ENCODE data around the gene RGS5. TPM values are rescaled to one million over a fixed set of nuclear protein-coding genes. Genes with fewer than 3 reads are reported as not detected.

The RGS5 gene
- total RNA-seq, 6 experiments from 2014 or later, result 3.2 to 7.8 (median 4.6) TPM

- no peak for TF ChIP-seq CTCF (IDR thresholded peaks at IDR 0.05)
- Mint-ChIP-seq H3K27ac (no peak overlapping the region), H3K27me3 (ENCODE audit: insufficient read depth) (no peaks in the 10 kb centered on the region; the same call in 1 of the 2 replicates), H3K36me3 (ENCODE audit: low read depth) (no peaks in the 10 kb centered on the region), H3K4me3 (no peak overlapping the region), H3K9me3 (no peaks in the 10 kb centered on the region), H3K4me1 (ENCODE audit: low read depth) (peaks cover 13% of the 10 kb centered on the region)
- DNase-seq, result no peak
Measured at GRCh38 chr1:163195728-163196448, 6.8 kb downstream of the RGS5 start.

- Mint-ChIP-seq H3K4me1 (ENCODE audit: low read depth) (peaks cover 7% of the 10 kb centered on the region), H3K36me3 (ENCODE audit: low read depth) (no peaks in the 10 kb centered on the region), H3K9me3 (no peaks in the 10 kb centered on the region), H3K27ac (no peak overlapping the region), H3K4me3 (no peak overlapping the region), H3K27me3 (ENCODE audit: insufficient read depth) (no peaks in the 10 kb centered on the region; the same call in none of the 2 replicates)
- no peak for TF ChIP-seq CTCF (IDR thresholded peaks at IDR 0.05)
- DNase-seq, result no peak
Measured at GRCh38 chr1:163191301-163191700, 11.4 kb downstream of the RGS5 start.

GRCh38 chr1:163188947-163189346, 13.8 kb downstream of the RGS5 start:
- no peaks in the 10 kb centered on the region; the same call in 1 of the 2 replicates for H3K36me3 Mint-ChIP-seq (ENCODE audit: low read depth)
- H3K27ac Mint-ChIP-seq, result no peak overlapping the region
- TF ChIP-seq CTCF (IDR thresholded peaks at IDR 0.05), result no peak
- no peak overlapping the region for H3K4me3 Mint-ChIP-seq
- H3K9me3 Mint-ChIP-seq, result no peaks in the 10 kb centered on the region
- peaks cover 2% of the 10 kb centered on the region; the same call in 1 of the 2 replicates for H3K4me1 Mint-ChIP-seq (ENCODE audit: low read depth)
- no peak for DNase-seq
- peaks cover 2% of the 10 kb centered on the region for H3K27me3 Mint-ChIP-seq (ENCODE audit: insufficient read depth)

GRCh38 chr1:163187849-163188248, 14.9 kb downstream of the RGS5 start:
- no peak overlapping the region for H3K27ac Mint-ChIP-seq
- no peaks in the 10 kb centered on the region; the same call in 1 of the 2 replicates for H3K36me3 Mint-ChIP-seq (ENCODE audit: low read depth)
- no peak for TF ChIP-seq CTCF (IDR thresholded peaks at IDR 0.05)

GRCh38 chr1:163186862-163187261, 15.9 kb downstream of the RGS5 start:
- TF ChIP-seq CTCF (IDR thresholded peaks at IDR 0.05), result no peak
- DNase-seq, result no peak
- Mint-ChIP-seq H3K36me3 (ENCODE audit: low read depth) (no peaks in the 10 kb centered on the region; the same call in 1 of the 2 replicates), H3K4me1 (ENCODE audit: low read depth) (peaks cover 6% of the 10 kb centered on the region; the same call in 1 of the 2 replicates), H3K9me3 (no peaks in the 10 kb centered on the region), H3K27ac (no peak overlapping the region), H3K27me3 (ENCODE audit: insufficient read depth) (peaks cover 2% of the 10 kb centered on the region; the same call in 1 of the 2 replicates), H3K4me3 (no peak overlapping the region)

More at GRCh38 chr1:163187849-163188248, 14.9 kb downstream of the RGS5 start:
- no peak for DNase-seq
- H3K4me1 Mint-ChIP-seq (ENCODE audit: low read depth), result peaks cover 6% of the 10 kb centered on the region; the same call in 1 of the 2 replicates
- peaks cover 2% of the 10 kb centered on the region for H3K27me3 Mint-ChIP-seq (ENCODE audit: insufficient read depth)
- H3K4me3 Mint-ChIP-seq, result no peak overlapping the region
- no peaks in the 10 kb centered on the region for H3K9me3 Mint-ChIP-seq
